HL-60/S4 (cell line): ENCODE data around the gene MRPL48.
"Not testable (repeated sequence)": the region's sequence is repeated elsewhere in the genome, so short reads cannot be mapped to it uniquely, and the experiment has no call there.

Experiments used
- in situ Hi-C: fragments of 300-500 bp; cut with MboI; formaldehyde crosslinking; loops from 2 replicates; pipeline ENCODE4 v1.14.3; 2022; ENCODE audit warnings: low sequenced_read_pairs

MRPL48 gene

DNA sequence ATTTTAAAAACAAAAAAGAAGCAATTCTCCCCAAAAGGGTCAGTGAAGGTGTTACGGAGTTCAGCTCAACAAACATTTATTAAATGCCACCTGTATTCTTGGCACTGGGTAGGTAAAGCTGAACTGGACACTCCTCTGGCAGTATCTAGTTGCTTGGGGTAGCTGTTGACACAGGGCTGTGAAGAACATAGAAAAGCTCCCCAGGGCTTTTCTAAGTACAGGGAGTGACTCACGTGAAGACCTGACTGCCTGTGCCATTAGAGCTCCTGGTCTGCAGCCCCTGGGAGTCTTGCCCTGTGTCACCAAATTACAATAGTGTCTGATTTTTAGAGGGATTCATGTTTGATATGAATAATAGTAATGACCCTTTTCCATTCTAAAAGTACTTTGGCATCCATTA lies 45.4 kb downstream of the MRPL48 start:
- in situ Hi-C loops: no loop called here

DNA sequence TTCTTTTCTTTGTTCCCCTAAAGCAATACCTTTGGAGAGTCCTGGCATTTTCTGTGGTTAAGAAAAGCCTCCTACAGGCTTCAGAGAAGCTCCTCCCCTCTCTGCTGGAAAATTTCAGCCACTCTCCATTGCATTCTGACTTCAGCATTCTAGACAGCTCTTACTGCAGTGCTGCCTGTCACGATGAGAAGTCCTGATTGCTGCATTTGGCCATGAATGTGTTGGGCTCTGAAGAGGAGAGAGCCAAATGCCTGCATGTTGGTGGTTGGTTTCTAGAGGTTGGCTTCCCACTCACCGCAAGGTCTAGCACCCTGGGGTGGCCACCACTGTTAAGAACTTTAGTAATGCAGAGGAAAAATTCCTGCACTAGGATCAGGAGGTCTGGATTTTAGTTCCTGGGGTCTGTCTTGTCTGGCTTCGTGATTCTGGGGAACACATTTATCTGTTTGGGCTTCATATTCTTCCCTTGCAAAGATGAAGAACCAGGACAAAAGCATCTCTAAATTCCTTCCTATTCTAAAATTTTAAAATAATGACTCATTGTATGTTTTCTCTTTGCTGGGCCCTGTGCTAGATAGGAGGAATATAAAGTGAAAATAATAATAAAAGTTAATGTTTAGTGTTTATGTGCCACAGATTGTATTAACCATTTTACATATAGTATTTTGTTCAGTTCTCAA lies 50.9 kb downstream of the MRPL48 start:
- in situ Hi-C loops: no loop called here

DNA sequence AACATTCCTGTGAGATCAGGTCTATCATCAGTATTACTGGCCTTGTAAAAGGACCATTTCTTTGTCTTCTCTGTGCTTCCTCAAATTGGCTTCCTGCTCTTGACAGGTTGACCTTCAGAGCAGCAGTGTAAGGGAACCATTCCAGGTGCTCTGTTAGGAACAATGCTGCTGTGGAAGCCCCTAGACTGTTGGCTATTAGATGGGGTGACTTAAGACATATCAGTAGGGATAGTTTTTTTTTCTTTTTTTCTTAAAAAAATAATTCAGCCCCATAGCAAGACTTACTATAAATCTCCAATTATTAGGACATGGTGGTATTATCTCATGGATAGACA lies 51.4 kb downstream of the MRPL48 start:
- in situ Hi-C loops: no loop called here

DNA sequence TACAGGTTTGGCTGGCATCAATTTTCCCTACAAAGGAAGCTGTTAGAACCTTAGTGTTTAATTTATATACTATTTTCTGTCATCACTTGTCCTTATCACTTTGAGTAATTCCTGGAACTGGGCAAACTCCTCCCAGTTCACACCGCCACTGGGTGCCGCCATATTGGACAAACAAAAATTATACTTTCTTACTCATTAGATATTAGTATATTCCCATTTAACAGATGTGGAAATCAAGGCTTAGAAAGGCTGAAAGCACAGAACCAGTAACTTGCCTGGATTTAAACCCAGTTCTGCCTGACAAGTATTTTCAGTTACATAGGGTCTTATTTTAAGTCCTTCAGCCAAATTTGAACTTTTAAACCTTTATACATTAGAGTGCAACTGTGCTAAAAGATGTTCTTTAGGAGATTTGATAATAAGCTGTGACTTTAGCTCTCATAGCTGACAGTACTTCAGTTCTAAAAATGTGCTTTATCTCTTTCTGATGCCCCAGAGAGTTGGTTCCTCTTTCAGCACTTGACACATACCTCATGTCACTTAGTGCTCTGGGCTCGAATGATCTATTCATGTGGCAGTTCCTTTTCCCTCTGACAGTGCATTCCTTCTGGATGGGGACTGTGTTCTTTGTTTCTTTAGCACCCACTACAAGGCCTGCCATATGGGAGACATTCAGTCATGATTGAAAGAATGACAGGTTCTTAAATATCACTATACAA lies 63.5 kb downstream of the MRPL48 start:
- in situ Hi-C loops: no loop called here

DNA sequence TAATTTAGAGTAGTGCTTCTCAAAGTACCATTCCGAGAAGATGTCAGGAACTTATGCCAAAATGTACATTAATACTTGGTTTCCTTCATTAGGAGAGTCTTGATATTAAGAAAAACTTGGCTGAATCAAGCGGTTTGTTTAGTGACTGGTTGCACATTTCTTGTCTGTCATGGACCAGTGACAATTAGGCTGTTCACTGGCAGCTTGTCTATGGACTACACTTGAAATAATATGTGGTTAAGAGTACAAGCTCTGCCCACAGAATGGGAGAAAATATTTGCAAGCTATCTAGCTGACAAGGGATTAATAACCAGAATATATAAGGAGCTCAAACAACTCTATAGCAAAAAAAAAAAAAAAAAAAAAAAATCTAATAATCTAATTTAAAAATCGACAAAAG lies 64.4 kb downstream of the MRPL48 start:
- in situ Hi-C loops: no loop called here

DNA sequence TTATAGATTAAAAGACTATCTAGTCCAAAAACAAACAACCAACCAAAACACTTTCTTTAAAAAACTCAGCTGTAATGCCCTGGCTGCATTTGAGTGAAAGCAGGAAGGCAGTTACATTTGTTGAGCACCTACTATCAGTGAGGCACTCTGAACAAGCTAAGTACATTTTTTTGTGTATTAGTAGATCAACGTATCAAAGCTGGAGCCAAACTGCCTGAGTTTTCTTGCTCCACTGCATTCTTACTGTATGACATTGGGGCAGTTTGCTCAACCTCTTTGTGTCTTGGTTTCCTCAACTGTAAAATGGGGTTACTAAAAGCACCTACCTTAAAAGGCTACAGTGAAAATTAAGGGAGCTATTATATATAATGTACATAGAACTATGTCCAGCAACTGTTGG lies 67.0 kb downstream of the MRPL48 start:
- in situ Hi-C loops: no loop called here

DNA sequence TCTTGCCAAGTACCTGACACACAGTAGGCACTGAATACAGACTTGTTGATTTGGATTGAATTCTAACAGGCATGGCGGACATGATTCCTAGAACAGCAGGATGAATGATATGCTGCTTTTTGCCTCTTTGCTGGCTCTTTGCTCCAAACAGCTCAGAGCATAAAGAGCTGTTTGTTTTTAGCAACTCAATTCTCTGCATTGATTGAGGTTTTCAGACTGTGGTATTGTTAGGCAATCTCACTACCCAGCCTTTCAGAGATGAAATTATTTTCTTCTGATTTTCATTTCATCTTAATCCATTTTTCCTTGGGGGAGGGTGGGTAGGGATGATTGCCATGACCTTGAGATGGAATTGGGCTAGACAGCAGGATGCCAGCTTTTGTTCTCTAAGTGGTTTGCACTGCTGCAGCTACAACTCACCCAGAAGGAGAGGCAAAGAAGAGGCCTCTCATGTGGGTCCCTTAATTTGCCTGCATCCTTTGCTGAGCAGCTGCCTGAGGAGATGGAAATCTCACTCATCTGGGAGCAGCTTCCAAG lies 68.4 kb downstream of the MRPL48 start:
- in situ Hi-C loops: no loop called here

DNA sequence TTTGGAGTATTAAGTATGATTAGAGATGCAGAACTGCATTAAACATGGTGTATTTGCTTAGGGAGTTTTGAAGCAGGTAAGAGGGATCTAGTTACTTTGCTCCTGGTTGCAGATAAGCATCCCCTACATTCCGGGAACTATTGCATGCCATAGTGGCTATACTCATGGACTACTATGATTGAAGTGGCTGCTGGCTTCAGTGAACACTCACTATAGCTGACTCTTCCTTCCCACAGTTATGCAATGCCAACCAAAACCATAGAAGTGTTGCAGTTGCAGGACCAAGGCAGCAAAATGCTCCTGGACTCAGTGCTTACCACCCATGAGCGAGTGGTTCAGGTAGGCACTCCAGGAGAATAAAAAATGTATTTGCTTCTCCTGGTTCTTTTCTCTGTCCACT lies 72.0 kb downstream of the MRPL48 start:
- in situ Hi-C loops: no loop called here

DNA sequence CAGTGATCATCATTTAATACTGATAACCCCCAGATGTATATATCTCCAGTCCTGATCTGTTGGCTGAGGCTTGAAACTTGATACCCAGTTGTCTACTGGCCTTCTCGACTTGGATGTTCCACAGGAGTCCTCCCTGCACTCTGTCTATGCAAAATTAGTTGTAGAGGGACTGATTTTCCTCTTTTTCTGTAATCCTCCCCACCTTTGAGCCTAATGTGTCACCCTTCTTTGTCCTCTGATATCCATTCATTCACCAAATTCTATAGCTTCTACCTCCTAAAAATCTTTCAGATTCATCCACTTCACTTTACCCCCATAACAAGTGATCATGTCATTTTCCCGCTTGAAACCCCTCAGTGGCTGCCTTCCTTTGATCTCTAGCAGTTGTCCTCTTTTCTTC lies 72.5 kb downstream of the MRPL48 start:
- in situ Hi-C loops: no loop called here

DNA sequence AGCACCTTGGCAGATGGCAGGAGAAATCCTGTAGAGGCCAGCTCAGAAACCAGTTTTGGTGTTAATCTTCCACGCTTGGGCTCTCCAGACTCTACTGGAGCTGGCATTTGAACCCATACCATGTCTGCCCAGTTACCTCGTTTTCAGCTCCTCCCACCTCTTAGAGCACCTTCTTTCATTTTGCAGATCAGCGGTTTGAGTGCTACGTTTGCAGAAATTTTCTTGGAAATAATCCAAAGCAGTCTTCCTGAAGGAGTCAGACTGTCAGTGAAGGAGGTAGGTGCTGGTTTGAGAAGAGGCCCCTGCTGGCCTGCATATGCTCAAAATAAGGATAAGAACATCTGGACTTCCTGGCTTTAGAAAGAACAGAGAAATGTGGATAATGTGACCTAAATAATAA lies 75.3 kb downstream of the MRPL48 start:
- in situ Hi-C loops: no loop called here

DNA sequence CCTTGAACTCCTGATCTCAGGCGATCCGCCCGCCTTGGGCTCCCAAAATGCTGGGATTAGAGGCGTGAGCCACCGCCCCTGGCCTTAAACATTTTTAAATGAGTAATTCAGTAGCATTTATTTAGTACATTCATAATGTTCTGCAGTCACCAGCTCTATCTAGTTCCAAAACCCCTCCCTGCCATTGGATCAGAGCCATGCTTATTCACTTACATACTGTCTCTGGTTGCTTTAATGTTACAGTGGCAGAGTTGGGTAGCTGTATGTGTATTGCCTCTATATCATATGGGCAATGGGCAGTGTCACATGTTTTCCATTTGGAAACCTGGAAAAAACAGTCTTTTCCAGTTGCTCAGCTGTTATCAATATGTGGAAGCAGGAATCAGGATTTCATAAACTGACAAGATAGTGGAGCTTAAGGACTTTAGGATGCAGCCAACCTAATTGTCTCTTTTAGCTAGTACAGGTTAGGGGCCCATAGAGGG lies 78.5 kb downstream of the MRPL48 start:
- in situ Hi-C loops: no loop called here

DNA sequence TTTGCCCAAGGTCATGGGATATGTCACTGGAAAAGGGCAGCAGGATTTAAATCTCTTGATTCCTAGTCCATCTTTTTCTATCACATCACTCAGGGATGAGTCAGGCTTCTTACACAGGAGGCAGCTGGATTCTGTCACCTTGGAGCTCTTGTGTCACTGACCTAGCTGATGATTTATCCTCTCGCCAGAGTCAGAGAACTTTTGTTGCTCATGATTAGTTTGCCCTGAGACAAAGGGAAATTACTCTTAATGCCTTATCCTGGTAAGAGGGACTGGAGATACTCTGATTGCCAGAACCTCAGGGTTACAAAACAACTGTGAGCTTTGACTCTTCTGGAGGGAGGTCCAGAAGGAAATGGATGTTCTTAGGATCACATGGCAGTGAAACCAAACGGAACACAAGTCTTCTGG lies 78.9 kb downstream of the MRPL48 start:
- in situ Hi-C loops: no loop called here

DNA sequence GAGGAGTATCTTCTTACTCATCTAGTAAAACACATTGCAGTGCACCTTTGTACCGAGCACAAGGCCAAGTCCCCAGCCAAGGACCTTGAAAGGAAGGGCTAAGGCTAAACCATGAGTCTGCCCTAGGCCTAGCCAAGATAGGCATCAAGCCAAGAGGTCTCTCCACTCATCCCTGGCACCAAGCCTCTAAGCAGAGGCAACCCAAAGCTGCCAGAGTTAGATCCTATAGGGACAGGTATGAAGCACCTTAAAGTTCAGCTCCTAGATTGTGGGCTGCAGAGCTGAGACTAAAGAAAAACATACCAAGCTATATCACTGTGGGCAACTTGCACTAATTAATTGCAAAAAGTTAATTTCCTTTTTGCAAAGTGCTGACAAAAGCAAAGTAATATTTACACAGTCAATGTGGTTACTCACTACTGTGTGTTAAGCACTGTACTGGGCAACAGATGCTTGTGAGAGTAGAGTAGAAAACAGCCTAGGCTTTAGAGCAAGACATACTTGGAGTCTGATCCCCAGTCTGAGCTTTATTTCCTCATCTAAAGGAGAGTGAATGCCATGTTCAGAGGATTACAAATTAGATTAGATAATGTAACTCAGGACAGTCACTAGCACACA lies 81.8 kb downstream of the MRPL48 start:
- in situ Hi-C loops: no loop called here

DNA sequence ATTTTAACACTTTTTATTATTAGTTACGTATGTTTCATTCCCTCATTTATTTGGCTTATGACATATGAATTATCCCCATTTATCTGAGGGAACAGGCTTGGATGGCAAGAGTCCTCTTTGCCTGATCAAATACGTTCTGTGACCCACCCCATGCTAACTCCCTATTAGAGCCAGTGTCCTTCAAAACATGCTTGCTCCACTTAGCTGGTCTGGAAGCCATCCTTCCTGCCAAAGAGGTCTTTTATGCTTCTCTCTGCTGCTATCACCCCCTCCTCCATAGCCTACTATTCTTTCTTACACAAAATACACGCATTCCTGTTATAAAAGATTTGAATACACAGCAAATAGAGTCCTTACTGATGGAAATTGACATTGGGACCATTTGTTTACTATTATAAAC lies 82.6 kb downstream of the MRPL48 start:
- in situ Hi-C loops: no loop called here

DNA sequence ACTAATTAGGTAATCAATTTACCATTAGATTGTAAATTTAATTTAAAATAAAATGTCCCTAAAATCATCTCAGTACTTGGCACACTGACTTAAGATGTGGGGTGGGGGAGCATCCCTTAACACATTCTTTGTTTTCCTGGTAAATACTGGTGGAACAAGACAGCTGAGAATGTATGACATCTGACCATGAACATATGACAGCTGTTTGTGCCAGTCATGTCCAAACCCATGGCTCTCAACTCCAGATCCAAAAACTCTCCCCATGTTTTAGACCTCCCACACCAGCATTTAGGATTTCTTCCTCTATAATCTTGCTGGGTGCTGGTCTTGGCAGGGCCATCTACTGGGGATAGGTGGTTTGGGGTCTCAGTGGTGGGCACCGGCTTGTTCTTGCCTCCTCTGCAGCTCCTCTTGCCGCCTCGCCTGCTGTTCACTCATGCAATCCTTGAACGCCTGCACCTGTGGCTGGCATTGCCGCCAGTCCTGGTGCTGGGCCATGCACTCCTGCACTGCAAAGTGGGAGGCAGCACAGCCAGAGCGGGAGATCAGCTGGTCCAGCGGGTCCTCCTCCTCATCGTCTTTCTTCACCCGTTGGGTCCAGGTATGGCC lies 85.2 kb downstream of the MRPL48 start:
- in situ Hi-C loops: no loop called here

DNA sequence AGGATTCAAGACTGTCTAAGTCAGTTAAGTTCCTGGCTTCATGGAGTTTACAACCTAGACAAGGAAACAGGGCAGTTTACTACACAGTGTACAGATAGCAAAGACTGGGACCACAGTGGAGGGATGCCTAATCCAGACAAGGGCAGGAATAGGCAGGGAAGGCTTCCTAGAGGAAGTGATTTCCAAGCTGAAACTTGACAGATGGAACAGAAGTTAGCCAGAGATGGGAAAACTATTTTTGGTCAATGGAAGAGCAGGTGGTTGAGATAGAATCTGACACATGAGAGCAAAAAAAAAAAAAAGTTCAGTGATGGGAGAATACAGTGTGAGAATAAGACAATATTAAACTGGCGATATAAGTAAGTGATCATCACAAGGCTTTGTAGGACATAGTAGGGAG lies 87.7 kb downstream of the MRPL48 start:
- in situ Hi-C loops: no loop called here

DNA sequence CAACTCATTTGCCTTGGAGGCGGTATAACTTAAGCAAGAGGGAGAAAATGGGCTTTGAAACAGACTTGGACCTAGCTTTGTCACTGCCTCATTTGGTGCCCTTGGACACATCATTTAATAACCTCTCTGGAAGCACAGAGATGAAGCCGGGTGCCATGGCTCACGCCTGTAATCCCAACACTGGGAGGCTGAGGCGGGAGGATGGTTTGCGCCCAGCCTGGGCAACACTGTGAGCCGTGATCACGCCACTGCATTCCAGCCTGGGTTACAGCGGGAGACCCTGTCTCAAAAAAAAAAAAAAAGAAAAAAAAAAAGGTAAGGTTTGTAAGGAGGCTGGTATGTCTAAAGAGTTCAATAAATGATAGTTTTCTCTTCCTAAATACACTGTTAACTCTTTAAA lies 88.2 kb downstream of the MRPL48 start:
- in situ Hi-C loops: no loop called here

DNA sequence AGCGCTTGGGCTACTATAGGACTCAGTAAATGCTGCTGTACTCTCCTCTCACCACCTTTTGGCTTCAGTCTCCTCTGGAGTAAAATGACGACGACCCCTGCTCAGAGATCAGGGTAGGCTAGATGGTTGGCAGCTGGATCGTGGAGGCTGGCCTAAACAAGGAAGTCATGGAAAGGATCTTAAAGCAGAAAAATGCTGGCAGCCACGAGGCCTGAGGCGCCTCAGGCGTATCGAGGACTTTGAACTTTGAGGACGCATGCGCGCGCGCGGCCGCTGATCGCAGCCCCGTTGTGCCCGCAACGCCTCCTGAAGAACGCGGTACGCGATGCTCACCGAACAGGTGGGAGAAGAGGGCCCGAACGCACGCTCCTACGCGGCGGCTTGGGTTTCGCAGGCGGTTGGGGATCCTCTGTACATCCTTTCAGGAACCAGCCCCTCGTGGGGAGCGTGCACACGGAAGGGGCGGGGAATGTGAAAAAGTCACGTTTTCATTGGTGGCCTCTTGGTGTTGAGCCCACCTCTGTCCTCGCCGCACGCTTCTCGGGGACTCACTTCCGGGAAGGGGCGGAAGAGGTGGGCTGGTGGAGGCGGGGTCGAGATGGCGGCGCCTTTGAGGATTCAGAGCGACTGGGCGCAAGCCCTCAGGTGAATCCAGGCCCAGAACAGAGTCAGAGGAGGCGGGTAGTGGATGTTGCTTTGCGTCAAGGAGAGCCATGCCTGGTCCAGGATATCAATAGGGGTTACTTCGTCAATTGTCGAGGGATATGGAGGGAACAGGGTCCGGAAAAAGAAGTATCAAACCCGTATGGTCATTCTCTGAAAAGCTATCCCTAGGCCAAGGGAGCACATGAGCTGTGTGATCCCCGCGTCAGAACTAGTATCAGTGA lies 89.0 kb downstream of the MRPL48 start, which contains the start of the genes COA4 and PAAF1:
Gene COA4 (minus strand): TSS at position 423 of the 887 bp plus-strand sequence. CDS start 3,468 bp downstream, outside the sequence.
Gene PAAF1 (plus strand): TSS at position 576 of the 887 bp plus-strand sequence. CDS start 23 bp downstream, at position 599.
- in situ Hi-C loops: no loop called here

DNA sequence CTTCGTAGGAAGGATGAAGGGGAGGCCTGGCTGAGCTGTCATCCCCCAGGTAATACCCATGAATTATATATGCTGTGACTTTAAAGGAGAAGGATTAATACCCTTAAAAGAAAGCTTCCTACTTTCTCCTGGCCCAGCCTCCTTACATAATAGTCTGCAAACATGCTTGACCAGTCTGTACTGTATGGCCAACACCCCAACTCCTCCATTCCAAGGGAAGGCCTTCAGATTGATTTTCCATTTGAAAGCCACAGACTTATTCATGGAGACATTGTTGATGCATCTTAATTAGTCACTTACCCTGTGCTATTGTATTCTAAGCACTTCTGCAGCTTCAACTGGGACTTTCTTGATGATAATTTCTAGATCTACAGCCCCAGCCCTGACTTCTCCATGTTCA lies 91.1 kb downstream of the MRPL48 start:
- in situ Hi-C loops: no loop called here

DNA sequence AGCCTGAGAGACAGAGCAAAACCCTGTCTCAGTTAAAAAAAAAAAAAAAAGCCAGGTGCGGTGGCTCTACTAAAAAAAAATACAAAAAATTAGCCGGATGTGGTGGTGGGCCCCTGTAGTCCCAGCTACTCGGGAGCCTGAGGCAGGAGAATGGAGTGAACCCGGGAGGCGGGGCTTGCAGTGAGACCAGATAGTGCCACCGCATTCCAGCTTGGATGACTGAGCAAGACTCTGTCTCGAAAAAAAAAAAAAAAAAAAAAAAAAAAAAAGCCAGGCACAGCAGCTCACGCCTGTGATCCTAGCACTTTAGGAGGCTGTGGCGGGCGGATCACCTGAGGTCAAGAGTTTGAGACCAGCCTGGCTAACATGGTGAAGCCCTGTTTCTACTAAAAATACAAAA lies 92.8 kb downstream of the MRPL48 start:
- in situ Hi-C loops: not testable (repeated sequence)
